Lower leg skin (tissue), 4 donors: Measurements from ENCODE around the gene AAMP. TPM values are rescaled to one million over a fixed set of nuclear protein-coding genes. Genes with fewer than 3 reads are reported as not detected.
"Not testable (repeated sequence)": the region's sequence is repeated elsewhere in the genome, so short reads cannot be mapped to it uniquely, and the experiment has no call there.

Experiments
- DNase-seq, 2 donors: peaks; one replicate each; pipeline ENCODE4 v3.0.0-alpha.2; 2019; ENCODE audit warnings: low spot score in 2 of 2
- H3K4me3 ChIP-seq: fragments of 200-600 bp; sonication (generic); 2 replicates; pipeline ENCODE4 v1.5.1; 2017; ENCODE audit warnings: mild to moderate bottlenecking, low read depth; ENCODE audit not compliant: poor library complexity, severe bottlenecking
- POLR2A ChIP-seq, 2 donors: fragments of 450-650 bp; IDR thresholded peaks; one replicate each; pipeline ENCODE4 v1.6.1; 2016 to 2017; ENCODE audit warnings: antibody characterized with exemption in 2 of 2, mild to moderate bottlenecking in 1 of 2, moderate library complexity in 1 of 2
- WGBS, 2 donors: methylation state at CpG; one replicate each; pipeline ENCODE4 v1.1.5; 2018; 5-methylcytosine and 5-hydroxymethylcytosine counted together
- intact Hi-C: fragments of 100-400 bp; cut with DNase I; formaldehyde crosslinking; loops from one replicate; pipeline ENCODE4 v1.15.0; 2023; ENCODE audit warnings: low total_unique reads
- total RNA-seq, 4 donors: library from RNA; depleted of rRNA; stranded (reverse); fragments of >200 nt; gene quantifications; one replicate each; pipeline ENCODE4 v1.1.0, GENCODE V29; 2016
- TF ChIP-seq, protein P1 (sequence below), 3 donors: fragments of 450-650 bp; IDR thresholded peaks; one replicate each; pipeline ENCODE4 v1.5.1; 2016; ENCODE audit warnings: antibody characterized with exemption in 3 of 3, mild to moderate bottlenecking in 3 of 3, moderate library complexity in 2 of 3

Gene AAMP
- total RNA-seq, 4 donors from 2014 or later: 142 to 171 (median 151) TPM

DNA sequence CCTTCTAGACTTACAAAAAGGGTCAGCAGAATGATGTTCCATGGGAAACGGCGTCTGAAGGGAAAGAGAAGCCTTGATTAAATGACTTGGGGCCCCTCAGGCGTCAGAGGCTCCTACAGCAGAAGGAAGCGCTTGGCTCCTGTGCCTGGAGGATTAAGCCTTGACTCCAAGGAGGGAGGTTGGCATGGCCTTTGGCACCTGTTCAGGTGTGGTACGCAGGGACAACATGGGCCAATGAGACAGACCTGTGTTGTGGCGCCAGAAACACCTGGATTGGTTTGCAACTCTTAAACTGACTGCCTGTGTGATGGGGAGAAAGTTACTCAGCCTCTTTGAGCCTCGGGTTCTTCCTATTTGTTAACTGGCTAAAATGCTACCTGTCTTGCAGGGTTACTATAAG, 8.0 kb upstream of the AAMP start:
- TF ChIP-seq POLR2A (IDR thresholded peaks at IDR 0.05): no peak
- TF ChIP-seq, protein P1, sequence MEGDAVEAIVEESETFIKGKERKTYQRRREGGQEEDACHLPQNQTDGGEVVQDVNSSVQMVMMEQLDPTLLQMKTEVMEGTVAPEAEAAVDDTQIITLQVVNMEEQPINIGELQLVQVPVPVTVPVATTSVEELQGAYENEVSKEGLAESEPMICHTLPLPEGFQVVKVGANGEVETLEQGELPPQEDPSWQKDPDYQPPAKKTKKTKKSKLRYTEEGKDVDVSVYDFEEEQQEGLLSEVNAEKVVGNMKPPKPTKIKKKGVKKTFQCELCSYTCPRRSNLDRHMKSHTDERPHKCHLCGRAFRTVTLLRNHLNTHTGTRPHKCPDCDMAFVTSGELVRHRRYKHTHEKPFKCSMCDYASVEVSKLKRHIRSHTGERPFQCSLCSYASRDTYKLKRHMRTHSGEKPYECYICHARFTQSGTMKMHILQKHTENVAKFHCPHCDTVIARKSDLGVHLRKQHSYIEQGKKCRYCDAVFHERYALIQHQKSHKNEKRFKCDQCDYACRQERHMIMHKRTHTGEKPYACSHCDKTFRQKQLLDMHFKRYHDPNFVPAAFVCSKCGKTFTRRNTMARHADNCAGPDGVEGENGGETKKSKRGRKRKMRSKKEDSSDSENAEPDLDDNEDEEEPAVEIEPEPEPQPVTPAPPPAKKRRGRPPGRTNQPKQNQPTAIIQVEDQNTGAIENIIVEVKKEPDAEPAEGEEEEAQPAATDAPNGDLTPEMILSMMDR (IDR thresholded peaks at IDR 0.05): no peak
- no peak overlapping the region for H3K4me3 ChIP-seq
- no peak for DNase-seq
- WGBS, 2 donors: 63 to 72% methylated on average over 7 of the region's 7 CpGs
- intact Hi-C loops: loop anchor here (10.0 kb wide), 1 partner anchor 117 kb away; the partner anchor contains the start of gene CTDSP1

GRCh38 chr2:218276986-218277755, 7.2 kb upstream of the AAMP start:
- TF ChIP-seq, protein P1 (IDR thresholded peaks at IDR 0.05): no peak
- no peak for TF ChIP-seq POLR2A (IDR thresholded peaks at IDR 0.05)
- WGBS, 2 donors: 77 to 78% methylated on average over 12 of the region's 12 CpGs
- intact Hi-C loops: loop anchor here (10.0 kb wide), 1 partner anchor 118 kb away; the partner anchor contains the start of gene CTDSP1
- DNase-seq: no peak
- H3K4me3 ChIP-seq: no peak overlapping the region

GRCh38 chr2:218275371-218276072, 5.6 kb upstream of the AAMP start:
- DNase-seq: no peak
- TF ChIP-seq, protein P1 (IDR thresholded peaks at IDR 0.05): no peak
- TF ChIP-seq POLR2A (IDR thresholded peaks at IDR 0.05): no peak
- WGBS, 2 donors: 76 to 82% methylated on average over 9 of the region's 9 CpGs

DNA sequence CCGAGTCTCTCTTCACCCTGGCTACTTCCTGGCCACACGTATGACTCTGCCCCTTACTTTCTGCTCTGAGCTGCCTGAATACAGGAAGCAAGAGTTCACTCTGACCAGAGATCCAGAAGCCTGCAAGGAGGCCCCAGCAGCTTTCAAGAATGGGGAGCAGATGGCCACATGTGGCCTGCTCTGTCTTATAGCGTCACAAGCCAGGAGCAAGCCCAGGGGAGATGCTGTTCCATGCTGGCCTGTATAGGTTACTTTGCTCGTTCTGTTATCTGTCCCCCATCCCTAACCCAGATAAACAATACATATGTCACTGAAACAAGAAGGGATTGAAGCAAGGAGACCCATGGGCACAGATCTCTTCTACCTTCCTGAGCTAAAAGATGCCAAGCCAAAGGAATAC, 4.6 kb upstream of the AAMP start:
- no peak for DNase-seq
- TF ChIP-seq, protein P1 (IDR thresholded peaks at IDR 0.05): no peak
- no peak for TF ChIP-seq POLR2A (IDR thresholded peaks at IDR 0.05)
- WGBS, 2 donors: 71 to 76% methylated on average over 4 of the region's 4 CpGs
- intact Hi-C loops: loop anchor here (10.0 kb wide), 1 partner anchor 120 kb away; the partner anchor contains the start of gene CTDSP1
- no peak overlapping the region for H3K4me3 ChIP-seq

More at GRCh38 chr2:218275371-218276072, 5.6 kb upstream of the AAMP start:
- intact Hi-C loops: loop anchor here (10.0 kb wide), 1 partner anchor 119 kb away; the partner anchor contains the start of gene CTDSP1
- no peak overlapping the region for H3K4me3 ChIP-seq

GRCh38 chr2:218273908-218274249, 3.9 kb upstream of the AAMP start:
- 86 to 89% methylated on average over 2 of the region's 2 CpGs for WGBS, 2 donors
- no peak for DNase-seq
- intact Hi-C loops: loop anchor here (10.0 kb wide), 1 partner anchor 121 kb away; the partner anchor contains the start of gene CTDSP1
- TF ChIP-seq, protein P1 (IDR thresholded peaks at IDR 0.05): no peak
- H3K4me3 ChIP-seq: no peak overlapping the region

- intact Hi-C loops: loop anchor here (10.0 kb wide), 1 partner anchor 121 kb away; the partner anchor contains the start of gene CTDSP1
- H3K4me3 ChIP-seq, DNase-seq: not testable (repeated sequence)
- 56 to 67% methylated on average over 8 of the region's 8 CpGs for WGBS, 2 donors
These were observed 3.4 kb upstream of the AAMP start for GRCh38 chr2:218273214-218273907.
